ENCODE results near the gene AKT1.

DNA sequence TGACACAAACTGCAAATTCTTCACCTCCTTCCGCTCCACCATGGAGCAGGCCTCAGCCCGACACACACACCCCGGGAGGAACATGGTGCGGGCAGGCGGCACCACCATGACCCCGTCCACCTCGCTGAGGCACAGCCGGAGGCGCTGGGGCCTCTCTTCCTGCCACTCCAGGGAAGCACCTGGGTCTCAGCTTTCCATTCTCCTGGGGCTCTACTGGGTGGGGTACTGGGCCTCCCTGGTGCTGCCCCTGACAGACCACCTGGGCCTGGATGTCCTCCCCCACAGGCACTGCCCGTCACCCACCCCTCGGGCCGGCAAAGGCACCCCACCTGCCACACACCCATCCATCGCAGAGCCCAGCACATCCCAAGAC is 9.9 kb downstream of the AKT1 start:
- TF ChIP-seq, protein P1, sequence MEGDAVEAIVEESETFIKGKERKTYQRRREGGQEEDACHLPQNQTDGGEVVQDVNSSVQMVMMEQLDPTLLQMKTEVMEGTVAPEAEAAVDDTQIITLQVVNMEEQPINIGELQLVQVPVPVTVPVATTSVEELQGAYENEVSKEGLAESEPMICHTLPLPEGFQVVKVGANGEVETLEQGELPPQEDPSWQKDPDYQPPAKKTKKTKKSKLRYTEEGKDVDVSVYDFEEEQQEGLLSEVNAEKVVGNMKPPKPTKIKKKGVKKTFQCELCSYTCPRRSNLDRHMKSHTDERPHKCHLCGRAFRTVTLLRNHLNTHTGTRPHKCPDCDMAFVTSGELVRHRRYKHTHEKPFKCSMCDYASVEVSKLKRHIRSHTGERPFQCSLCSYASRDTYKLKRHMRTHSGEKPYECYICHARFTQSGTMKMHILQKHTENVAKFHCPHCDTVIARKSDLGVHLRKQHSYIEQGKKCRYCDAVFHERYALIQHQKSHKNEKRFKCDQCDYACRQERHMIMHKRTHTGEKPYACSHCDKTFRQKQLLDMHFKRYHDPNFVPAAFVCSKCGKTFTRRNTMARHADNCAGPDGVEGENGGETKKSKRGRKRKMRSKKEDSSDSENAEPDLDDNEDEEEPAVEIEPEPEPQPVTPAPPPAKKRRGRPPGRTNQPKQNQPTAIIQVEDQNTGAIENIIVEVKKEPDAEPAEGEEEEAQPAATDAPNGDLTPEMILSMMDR (conservative IDR thresholded peaks at IDR 0.05; ENCODE audit: low read depth in 2 of 2), result no peak
- TF ChIP-seq CREB1 (CRISPR knock-in tag; IDR thresholded peaks at IDR 0.05; ENCODE audit: low read depth), result no peak

Measured in GM23338 (cell line).